OCI-LY3 (cell line): ENCODE data around the gene B4GALT6.

Experiments
- H2AFZ ChIP-seq: fragments of 200-600, 300-600 bp; shearing (Covaris generic); 2 replicates; pipeline ENCODE4 v1.6.0; 2014; ENCODE audit warnings: antibody characterized with exemption, low read depth, low read length
- H3K27ac ChIP-seq: fragments of 200-600, 300-600 bp; sonication (generic); 2 replicates; pipeline ENCODE4 v1.5.1; 2014; ENCODE audit warnings: mild to moderate bottlenecking, low read length, moderate library complexity, mixed read lengths
- H3K27me3 ChIP-seq: fragments of 200-600, 300-600 bp; sonication (generic); 2 replicates; pipeline ENCODE4 v1.6.1; 2014; ENCODE audit warnings: low read depth, low read length, mixed read lengths
- H3K36me3 ChIP-seq: fragments of 200-600, 300-600 bp; sonication (generic); replicated peaks from 2 replicates; pipeline ENCODE3; 2014; ENCODE audit warnings: low read depth, low read length, mixed read lengths
- H3K4me1 ChIP-seq: fragments of 300-600, 200-600 bp; sonication (generic); 2 replicates; pipeline ENCODE4 v1.6.1; 2014; ENCODE audit warnings: low read length, mixed read lengths
- H3K4me2 ChIP-seq: fragments of 200-600, 300-600 bp; sonication (generic); 2 replicates; pipeline ENCODE4 v1.6.1; 2014; ENCODE audit warnings: low read length, mixed read lengths
- H3K4me3 ChIP-seq: fragments of 300-600, 200-600 bp; sonication (generic); 2 replicates; pipeline ENCODE4 v1.5.1; 2014; ENCODE audit warnings: antibody characterized with exemption, mild to moderate bottlenecking, low read length, moderate library complexity
- H3K79me2 ChIP-seq: fragments of 300-600, 200-600 bp; shearing (Covaris generic); 2 replicates; pipeline ENCODE4 v1.6.1; 2014; ENCODE audit warnings: mild to moderate bottlenecking, low read length, mixed read lengths
- H3K9ac ChIP-seq: fragments of 300-600, 200-600 bp; shearing (Covaris generic); 2 replicates; pipeline ENCODE4 v1.6.0; 2014; ENCODE audit warnings: mild to moderate bottlenecking, low read length, moderate library complexity
- H3K9me3 ChIP-seq: fragments of 200-600, 300-600 bp; shearing (Covaris generic); 2 replicates; pipeline ENCODE4 v1.6.1; 2014; ENCODE audit warnings: low read length, mixed read lengths; ENCODE audit not compliant: insufficient read depth
- H4K20me1 ChIP-seq: fragments of 200-600, 300-600 bp; sonication (generic); 2 replicates; pipeline ENCODE4 v1.6.1; 2016; ENCODE audit warnings: low read length, mixed read lengths; ENCODE audit not compliant: insufficient read depth
- EZH2phosphoT487 ChIP-seq: fragments of 200-600 bp; shearing (Covaris generic); IDR thresholded peaks from 2 replicates; pipeline ENCODE4 v1.6.1; 2018; ENCODE audit warnings: antibody characterized with exemption, mixed run types, low read depth
- TF ChIP-seq, protein P1 (sequence below): fragments of 200-600, 300-600 bp; sonication (generic); IDR thresholded peaks from 2 replicates; pipeline ENCODE4 v1.5.1; 2014; ENCODE audit warnings: antibody characterized with exemption, low read length, low read depth

B4GALT6 gene

DNA sequence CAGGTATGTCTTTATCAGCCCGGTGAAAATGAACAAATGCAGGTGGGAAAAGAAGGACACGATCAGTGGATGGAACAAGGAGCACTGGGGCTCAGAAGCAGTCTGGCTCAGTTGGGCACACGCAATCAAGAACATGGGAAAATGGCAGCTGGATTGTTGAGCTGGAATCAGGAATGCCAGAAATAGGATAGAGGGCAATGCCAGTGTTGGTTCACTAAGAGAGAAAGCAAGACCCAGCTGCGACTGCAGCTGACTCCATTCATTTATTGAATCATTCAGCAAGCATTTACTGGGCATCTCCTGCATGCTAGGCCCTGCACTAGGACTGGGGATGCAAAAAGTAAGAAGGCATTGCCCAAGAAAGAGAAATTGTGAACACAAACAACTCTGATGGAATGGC, 106.3 kb downstream of the B4GALT6 start:
- Histone ChIP-seq H4K20me1 (no peaks in the 10 kb centered on the region), H3K27me3 (no peaks in the 10 kb centered on the region), H2AFZ (no peak overlapping the region), H3K4me1 (peaks cover 12% of the 10 kb centered on the region), H3K4me3 (no peak overlapping the region), H3K36me3 (no peaks in the 10 kb centered on the region), H3K9me3 (no peaks in the 10 kb centered on the region), H3K27ac (no peak overlapping the region), H3K9ac (no peak overlapping the region), H3K4me2 (no peak overlapping the region), H3K79me2 (no peaks in the 10 kb centered on the region)
- TF ChIP-seq, protein P1, sequence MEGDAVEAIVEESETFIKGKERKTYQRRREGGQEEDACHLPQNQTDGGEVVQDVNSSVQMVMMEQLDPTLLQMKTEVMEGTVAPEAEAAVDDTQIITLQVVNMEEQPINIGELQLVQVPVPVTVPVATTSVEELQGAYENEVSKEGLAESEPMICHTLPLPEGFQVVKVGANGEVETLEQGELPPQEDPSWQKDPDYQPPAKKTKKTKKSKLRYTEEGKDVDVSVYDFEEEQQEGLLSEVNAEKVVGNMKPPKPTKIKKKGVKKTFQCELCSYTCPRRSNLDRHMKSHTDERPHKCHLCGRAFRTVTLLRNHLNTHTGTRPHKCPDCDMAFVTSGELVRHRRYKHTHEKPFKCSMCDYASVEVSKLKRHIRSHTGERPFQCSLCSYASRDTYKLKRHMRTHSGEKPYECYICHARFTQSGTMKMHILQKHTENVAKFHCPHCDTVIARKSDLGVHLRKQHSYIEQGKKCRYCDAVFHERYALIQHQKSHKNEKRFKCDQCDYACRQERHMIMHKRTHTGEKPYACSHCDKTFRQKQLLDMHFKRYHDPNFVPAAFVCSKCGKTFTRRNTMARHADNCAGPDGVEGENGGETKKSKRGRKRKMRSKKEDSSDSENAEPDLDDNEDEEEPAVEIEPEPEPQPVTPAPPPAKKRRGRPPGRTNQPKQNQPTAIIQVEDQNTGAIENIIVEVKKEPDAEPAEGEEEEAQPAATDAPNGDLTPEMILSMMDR = no peak
- no peak for TF ChIP-seq EZH2phosphoT487

DNA sequence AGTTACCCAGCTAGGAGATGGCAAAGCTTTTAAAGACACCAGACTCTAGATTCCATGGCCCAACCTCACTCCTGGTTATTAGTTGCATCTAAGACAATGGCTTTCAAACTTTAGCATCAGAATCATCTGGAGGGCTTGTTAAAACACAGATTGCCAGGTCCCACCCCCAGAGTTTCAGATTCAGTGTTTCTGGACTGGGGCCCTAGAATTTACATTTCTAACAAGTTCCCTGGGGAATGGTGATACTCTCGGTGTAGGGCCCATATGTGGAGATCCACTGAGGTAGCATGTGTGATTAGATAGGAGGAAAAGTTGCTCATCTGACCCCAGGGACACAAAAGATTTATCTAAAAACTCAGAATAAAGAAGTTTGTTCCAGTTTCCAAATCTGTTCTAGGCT, 107.2 kb downstream of the B4GALT6 start:
- Histone ChIP-seq H3K9ac (no peak overlapping the region), H3K27me3 (no peaks in the 10 kb centered on the region), H4K20me1 (no peaks in the 10 kb centered on the region), H3K4me1 (peaks cover 12% of the 10 kb centered on the region), H3K27ac (no peak overlapping the region), H3K4me3 (no peak overlapping the region), H3K9me3 (no peaks in the 10 kb centered on the region), H3K79me2 (no peaks in the 10 kb centered on the region), H2AFZ (no peak overlapping the region), H3K4me2 (no peak overlapping the region; the same call in 1 of the 2 replicates), H3K36me3 (no peaks in the 10 kb centered on the region)
- no peak for TF ChIP-seq EZH2phosphoT487
- TF ChIP-seq, protein P1 = no peak

DNA sequence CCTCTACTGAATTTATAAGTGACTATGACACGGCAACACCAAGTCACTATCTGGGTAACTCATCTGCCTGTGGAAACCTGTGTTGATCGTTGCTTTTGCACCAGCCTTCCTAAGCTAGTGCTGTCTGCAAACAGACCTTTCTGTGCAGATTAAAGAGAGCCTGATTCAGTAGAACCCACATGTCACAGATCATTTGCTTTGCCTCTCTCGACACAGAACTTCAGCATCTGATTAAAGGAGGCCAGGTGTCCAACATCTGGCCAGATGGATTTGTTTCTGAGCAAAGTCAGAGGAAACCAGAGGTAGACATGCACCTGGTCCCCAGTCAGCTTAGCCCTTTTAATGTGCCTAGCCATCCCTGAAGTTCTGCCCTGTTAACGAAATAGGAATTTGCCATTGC, 107.7 kb downstream of the B4GALT6 start:
- Histone ChIP-seq H3K27me3 (no peaks in the 10 kb centered on the region), H3K4me2 (no peak overlapping the region), H3K79me2 (no peaks in the 10 kb centered on the region), H2AFZ (no peak overlapping the region), H4K20me1 (no peaks in the 10 kb centered on the region), H3K36me3 (no peaks in the 10 kb centered on the region), H3K9me3 (no peaks in the 10 kb centered on the region), H3K4me1 (peaks cover 12% of the 10 kb centered on the region), H3K9ac (no peak overlapping the region), H3K4me3 (no peak overlapping the region), H3K27ac (no peak overlapping the region)
- no peak for TF ChIP-seq EZH2phosphoT487
- TF ChIP-seq, protein P1 = no peak

DNA sequence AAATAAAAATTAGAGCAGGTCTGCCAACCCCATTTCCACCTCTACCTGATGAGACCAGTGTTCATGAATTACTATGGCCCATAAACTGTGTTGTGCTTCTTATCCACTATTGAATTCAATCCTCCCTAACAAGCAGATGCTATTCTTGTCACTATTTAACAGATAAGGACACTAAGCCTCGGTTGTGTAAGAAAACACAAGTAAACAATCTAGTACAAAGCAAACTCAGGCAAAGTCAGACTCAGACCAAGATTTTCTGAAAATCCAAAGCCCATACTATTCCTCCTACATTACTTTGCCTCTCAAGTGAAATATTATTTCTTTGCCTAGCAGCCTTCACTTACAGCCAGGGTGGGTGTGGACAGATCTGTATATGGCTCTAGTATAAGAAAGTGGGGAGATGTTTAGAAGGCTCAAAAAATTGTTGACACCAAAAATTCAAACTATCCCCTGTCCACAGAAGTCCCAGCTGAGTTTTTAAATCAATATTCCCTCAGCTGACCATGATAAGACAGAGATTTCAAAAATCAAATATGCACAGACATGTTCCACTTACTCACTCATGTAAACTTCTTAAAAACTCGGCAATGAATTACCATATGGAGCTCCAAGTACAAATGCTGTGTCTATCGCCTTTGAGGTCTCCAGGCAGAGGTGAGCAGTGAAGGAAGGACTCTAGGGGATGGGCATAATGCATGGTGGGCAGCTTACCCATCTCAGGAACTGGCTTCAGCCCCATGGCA, 108.7 kb downstream of the B4GALT6 start:
- Histone ChIP-seq H3K27me3 (no peaks in the 10 kb centered on the region), H3K79me2 (no peaks in the 10 kb centered on the region), H3K4me2 (no peak overlapping the region), H3K27ac (no peak overlapping the region), H3K9ac (no peak overlapping the region), H3K4me1 (peaks cover 12% of the 10 kb centered on the region), H3K36me3 (no peaks in the 10 kb centered on the region), H4K20me1 (no peaks in the 10 kb centered on the region), H3K9me3 (no peaks in the 10 kb centered on the region), H2AFZ (no peak overlapping the region), H3K4me3 (no peak overlapping the region)
- TF ChIP-seq, protein P1 = no peak
- no peak for TF ChIP-seq EZH2phosphoT487
